NCI-H1436 treated with DMSO at 0.1 percent for 48 hours (cell line): ENCODE data around the gene PDIA5.

Source experiments
- DNase-seq: peaks from one replicate; lab custom pipeline; 2025; lab: John Stamatoyannopoulos, UW

The PDIA5 gene

GRCh38 chr3:123071581-123071980, 4.8 kb downstream of the PDIA5 start:
- DNase-seq, result no peak

GRCh38 chr3:123072152-123072551, 5.3 kb downstream of the PDIA5 start:
- no peak for DNase-seq

DNA sequence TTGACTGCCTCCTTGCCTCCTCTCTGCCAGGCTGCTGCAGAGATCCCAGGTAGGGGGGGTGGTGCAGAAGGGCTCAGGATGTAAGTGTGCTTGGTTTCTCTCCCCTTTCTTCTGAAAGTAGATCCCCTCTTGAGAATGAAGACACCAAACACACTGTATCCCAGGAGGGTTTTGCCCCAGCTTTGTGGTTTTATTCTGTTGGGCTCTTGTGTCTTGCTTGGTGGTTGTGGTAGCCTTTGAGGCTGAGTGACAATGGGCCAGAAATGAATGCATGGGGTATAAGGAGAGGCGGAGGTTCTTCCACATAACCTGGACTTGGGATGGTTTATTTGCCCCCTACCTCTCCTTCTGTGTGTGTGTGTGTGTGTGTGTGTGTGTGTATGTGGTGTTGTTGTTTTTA, 5.7 kb downstream of the PDIA5 start:
- DNase-seq, result no peak

DNA sequence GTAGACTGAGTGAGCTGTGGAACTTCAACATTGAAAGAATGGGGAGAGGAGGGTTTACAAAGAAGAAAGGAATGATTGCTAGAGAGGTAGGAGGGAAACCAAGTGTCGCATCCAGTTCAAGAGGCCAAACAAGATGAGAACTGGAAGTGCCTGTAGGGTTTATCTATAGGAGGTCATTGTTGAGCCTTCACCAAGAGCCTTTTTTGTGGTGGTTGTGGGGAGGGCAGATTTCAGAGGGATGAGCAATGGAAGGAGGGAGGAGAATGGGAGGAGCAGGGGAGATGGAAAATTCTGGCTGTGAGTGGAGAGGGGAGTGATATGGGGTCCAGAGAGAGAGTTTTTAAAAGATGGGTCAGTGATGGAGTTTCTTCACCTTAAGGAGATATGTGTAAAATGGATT, 8.5 kb downstream of the PDIA5 start:
- no peak for DNase-seq

- no peak for DNase-seq
These were observed 9.3 kb downstream of the PDIA5 start for GRCh38 chr3:123076112-123076495.

DNA sequence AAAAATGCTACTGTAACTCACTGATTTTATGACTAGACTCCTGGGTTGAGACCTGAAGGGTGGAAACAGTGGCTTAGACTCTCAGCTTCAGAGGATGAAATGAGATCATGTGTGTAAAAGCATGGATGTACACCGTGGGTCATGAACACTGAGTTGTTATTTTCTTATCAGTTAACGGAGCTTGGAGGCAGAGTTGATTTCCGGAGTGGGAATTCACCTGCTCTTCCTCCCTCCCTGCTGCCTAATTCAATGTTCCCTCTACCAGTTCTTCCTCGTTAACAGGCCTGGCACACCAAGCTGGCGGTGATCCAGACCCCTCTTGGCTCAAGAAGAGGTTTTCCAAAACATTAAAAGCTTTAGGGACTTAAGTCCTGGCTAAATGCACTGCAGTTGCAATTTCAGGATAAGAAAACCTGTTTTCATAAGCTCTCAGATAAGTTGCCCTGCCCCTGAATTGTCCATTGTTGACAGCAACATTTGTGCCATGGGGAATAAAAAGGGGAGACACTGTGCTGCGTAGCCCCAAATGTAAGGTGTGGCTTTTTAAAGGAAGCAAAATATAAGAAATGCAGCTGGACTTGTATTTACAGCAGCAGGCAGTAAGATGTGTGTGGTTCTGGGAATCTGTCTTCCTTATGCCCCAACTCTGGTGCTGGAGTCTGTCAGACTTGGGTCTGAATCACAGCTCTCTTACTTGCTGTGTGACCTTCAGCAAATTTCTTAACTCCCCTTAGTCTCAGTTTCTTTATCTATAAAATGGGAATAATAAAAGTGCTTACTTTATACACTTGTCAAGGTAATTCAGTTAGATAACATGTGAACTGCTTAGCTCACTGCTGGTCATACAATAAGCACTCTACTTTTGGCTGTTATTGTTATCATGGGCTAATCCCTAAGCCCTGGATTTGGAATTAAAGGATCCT, 9.9 kb downstream of the PDIA5 start:
- DNase-seq, result peak; percentile 22

DNA sequence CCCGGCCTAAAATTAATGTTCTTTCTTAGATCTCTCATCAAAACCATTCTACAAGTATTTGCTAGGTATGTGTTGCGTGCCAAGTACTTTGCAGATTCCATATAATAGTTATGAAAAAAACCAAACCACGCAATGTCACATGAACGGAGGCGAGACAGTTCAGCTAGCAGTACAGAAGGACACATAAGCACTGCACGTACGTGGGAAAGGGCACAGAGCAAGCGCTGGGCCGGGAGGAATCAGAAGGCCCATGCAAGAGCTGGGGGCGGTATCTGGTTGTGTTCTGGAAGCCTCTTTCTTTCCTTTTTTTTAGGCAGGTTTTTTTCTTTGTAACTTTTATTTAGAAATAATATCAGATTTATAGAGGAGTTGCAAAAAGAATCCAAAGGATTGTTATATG, 11.3 kb downstream of the PDIA5 start:
- no peak for DNase-seq

GRCh38 chr3:123080864-123081562, 14.2 kb downstream of the PDIA5 start:
- no peak for DNase-seq

GRCh38 chr3:123081718-123082369, 15.0 kb downstream of the PDIA5 start:
- DNase-seq, result peak; percentile 56

DNA sequence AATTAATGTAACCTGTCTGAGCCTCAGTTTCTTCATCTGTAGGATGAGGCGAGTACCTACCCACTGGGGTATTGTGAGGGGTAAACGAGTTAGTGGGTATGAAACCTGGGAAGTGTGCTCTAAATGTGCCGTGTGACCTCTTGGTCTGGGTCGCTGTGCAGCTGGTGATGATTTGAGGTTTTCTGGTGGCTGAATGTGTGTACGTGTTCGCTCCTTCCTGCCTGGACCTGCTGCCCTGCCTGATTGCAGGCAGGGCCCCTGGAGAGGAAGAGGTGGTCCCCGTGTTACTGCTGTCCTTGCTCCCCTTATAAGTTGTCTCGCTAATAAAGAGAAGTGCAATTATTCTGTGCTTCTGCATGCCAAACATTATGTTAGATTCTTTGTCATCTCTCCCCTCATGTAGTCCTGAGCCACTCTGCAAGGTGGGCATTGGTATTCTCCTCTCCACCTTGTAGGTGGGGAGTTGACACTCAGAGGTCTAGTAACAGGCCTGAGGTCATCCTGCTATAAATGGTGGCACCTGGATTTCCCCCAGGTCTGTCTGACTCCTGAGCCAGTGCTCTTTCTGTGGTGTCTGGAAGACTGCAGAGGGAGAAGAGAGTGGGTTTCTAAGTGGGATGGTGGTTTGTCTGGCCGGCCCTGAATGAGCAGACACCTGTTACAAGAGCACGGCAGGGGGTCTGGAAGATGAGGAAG, 15.7 kb downstream of the PDIA5 start:
- DNase-seq, result no peak

DNA sequence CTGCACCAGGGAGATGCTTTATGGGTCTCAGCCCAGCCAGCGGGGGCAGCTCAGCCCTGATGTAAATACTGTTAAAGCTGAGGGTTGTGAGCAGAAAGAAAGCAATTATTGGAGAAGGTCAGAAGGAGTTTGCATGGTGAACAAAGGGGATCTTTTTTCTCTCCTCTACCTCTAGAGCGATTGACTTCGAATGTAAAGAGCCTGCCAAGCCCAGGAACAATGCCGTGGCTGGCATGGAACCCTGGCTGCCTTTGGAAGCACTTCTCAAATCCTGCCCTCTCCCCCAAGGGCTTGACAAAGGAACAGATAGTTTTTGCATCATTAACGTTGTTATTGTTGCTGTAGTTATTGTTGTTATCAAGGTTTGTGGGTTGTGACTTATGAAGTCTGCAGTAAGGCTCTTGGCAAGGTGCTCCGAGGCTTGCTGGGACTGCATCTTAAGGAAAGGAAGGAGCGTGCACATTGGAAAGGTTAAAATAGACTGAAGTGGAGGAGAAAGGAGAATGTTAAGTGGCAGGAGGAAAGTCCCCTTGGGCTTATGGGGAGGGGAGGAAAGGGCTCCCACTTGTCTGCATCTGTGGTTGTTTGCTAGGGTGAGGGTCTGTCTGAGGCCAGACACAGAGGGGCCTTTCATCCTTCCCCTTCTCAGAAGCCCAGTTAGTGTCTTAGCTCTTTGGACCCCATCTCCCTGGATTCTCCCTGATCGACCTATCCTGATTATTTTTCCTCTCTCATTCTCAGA, 16.7 kb downstream of the PDIA5 start:
- DNase-seq, result no peak

- DNase-seq, result no peak
These were observed 17.4 kb downstream of the PDIA5 start for GRCh38 chr3:123084192-123084591.

- DNase-seq, result no peak
These were observed 18.0 kb downstream of the PDIA5 start for GRCh38 chr3:123084738-123085237.

DNA sequence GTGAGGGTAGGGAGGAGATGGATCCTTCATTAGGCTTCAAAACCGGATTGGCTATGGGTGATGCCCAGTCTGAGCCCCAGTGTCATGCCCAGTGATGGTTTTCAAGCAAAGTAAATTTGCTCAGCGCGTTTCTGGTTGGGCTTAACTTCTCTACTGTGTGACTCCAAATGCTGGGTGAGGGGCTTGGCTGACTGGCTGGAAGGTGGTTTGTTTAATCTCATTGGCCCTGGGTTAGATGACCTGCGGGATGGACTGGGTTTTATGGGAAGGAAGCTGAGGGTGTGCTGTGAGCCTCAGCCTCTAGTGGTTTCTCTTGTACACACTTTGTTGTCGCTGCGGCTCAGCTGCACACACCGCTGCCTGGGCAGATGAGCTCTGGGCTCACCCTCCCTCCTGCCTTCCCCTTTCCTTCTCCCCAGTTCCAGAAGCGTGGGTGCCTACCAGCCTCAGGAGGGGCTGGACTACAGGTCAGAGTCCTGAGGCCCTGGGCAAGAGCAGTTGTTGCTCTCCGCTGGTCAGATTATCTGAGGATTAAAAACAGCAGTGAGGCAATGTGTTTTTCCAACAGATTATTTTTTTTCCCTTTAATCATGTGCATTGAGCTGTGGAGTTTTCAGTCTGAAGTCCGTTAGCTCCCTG, 18.6 kb downstream of the PDIA5 start:
- DNase-seq, result no peak

DNA sequence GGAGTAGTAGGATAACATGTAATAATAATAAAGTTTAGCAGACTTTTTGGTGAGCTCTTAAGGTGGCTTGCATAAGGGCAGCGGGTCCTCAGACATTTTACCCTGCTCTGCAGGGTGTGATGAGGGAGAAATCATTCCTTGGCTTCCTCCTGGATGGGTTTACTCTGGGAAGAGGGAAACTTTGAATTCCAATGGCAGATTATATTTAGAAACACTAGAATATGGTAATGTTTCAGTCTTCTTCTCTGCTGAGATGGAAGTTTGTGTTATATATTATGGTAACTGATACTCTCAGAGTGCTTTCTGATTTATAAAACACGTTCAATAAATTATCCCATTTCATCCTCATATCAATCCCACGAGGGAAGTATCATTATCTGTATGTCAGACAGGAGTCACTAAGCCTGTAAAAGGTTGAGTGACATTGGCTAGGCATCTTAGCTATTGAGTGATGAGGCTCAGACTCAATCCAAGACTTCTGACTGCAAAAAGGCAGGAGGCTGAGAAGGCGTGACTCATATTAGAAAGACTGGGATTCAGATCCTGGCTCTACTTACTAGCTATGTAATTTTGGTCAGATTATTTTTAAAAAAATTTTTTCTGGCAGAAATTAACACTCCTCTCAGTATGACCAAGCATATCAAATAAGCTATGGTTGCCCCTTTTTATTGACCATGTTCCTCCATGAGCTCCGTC, 19.3 kb downstream of the PDIA5 start:
- no peak for DNase-seq

DNA sequence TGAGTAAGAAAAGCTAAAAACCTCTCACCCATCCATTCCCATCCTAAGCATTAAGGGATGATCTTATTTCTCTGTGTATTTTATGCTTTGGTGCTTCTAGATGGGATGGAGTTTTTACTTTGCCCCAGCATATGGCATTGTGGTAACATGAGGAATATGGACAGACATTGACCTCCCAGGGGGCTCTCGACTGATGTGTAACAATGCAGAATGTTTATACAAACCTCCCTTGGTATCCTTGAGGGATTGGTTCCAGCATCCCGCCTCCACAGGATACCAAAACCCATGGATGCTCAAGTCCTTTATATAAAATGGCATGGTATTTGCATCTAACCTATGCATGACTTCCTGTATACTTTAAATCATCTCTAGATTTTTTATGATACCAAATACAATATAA, 21.6 kb downstream of the PDIA5 start:
- DNase-seq, result no peak

GRCh38 chr3:123089611-123090331, 22.9 kb downstream of the PDIA5 start:
- no peak for DNase-seq

GRCh38 chr3:123090728-123091531, 24.1 kb downstream of the PDIA5 start:
- DNase-seq, result no peak

DNA sequence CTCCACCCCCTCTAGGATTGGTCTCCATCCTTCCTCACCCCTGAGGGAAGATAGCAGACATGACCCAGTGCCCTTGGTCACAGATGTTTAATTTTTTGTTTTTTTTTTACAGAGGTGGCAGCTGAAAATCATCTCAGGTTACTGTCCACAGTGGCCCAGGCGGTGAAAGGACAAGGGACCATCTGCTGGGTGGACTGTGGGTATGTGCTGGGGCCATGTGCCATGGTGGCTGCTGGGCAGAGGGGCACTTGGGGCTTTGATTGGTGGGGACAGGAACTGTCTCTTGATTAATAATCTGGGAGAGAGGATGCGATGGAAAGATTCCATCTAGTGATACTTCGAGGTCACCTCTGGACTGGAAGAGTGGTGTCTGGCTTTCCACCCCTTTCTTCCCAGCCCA, 25.4 kb downstream of the PDIA5 start:
- DNase-seq, result no peak
